Endothelial cell of umbilical vein (primary cell): ENCODE measurements around the gene SYT14. TPM values are rescaled to one million over a fixed set of nuclear protein-coding genes. Genes with fewer than 3 reads are reported as not detected.

Experiments
- BruUV-seq: library from RNA; stranded (reverse); fragments of 400-500 nt; replicated peaks from 2 replicates; lab custom pipeline; 2021; lab: Mats Ljungman, UMichigan
- CTCF ChIA-PET: fragments of 300-600, 350-600 bp; sonication (Branson Sonifier 250); formaldehyde crosslinking; loops from one replicate; lab custom pipeline; 2021; ENCODE audit warnings: antibody characterized with exemption, inconsistent platforms; lab: Charles Lee
- POLR2A ChIA-PET: fragments of 300-600, 350-600 bp; sonication (Branson Sonifier 250); formaldehyde crosslinking; loops from one replicate; lab custom pipeline; 2021; ENCODE audit warnings: antibody characterized with exemption, inconsistent platforms; lab: Charles Lee
- DNase-seq: peaks from one replicate; pipeline ENCODE4 v3.0.0-alpha.2; 2011; ENCODE audit warnings: low read depth, low spot score
- FAIRE-seq: peaks from 2 replicates; lab custom pipeline; 2011; peaks lifted over from hg19 to GRCh38; lab: Jason Lieb, UNC
- H2AFZ ChIP-seq: 2 replicates; pipeline ENCODE4 v1.6.0; 2012; ENCODE audit warnings: low read depth, low read length, control low read depth, inconsistent platforms
- H3K27ac ChIP-seq: 2 replicates; pipeline ENCODE4 v1.5.1; 2011; ENCODE audit warnings: low read depth, mild to moderate bottlenecking, control low read depth, low read length, moderate library complexity; ENCODE audit not compliant: insufficient read depth
- H3K27me3 ChIP-seq, 2 experiments: 2 replicates each; pipeline versions ENCODE4 v1.6.0 to v1.6.1; 2011; ENCODE audit warnings: low read length in 2 of 2, mixed read lengths in 1 of 2; ENCODE audit not compliant: control insufficient read depth in 2 of 2, insufficient read depth in 2 of 2
- H3K36me3 ChIP-seq, 2 experiments: 2 replicates in 1 of 2; 3 replicates in 1 of 2; pipeline ENCODE4 v1.5.1; 2011; ENCODE audit warnings: low read length in 2 of 2, mild to moderate bottlenecking in 1 of 2, moderate library complexity in 1 of 2; ENCODE audit not compliant: control insufficient read depth in 2 of 2, insufficient read depth in 2 of 2; ENCODE audit errors: extremely low read depth in 1 of 2
- H3K4me1 ChIP-seq: 3 replicates; pipeline ENCODE4 v1.5.1; 2011; ENCODE audit warnings: mild to moderate bottlenecking, low read length; ENCODE audit not compliant: control insufficient read depth, insufficient read depth; ENCODE audit errors: extremely low read depth
- H3K4me2 ChIP-seq: 2 replicates; pipeline ENCODE4 v1.6.1; 2011; ENCODE audit warnings: low read length, control low read depth, mixed read lengths; ENCODE audit not compliant: insufficient read depth
- H3K4me3 ChIP-seq, 3 experiments: fragments of 200-600 bp in 1 of 3; sonication (generic), shearing (Covaris generic) in 1 of 3; replicated peaks in 1 of 3; 2 replicates each; pipeline ENCODE4 v1.5.1; 2011 to 2016; ENCODE audit warnings: control low read depth in 3 of 3, low read length in 3 of 3, mild to moderate bottlenecking in 2 of 3, inconsistent platforms in 1 of 3, low read depth in 1 of 3, moderate library complexity in 1 of 3; ENCODE audit not compliant: insufficient read depth in 1 of 3
- H3K79me2 ChIP-seq: 2 replicates; pipeline ENCODE4 v1.6.0; 2012; ENCODE audit warnings: low read length, inconsistent platforms; ENCODE audit not compliant: control insufficient read depth, insufficient read depth
- H3K9ac ChIP-seq: replicated peaks from 2 replicates; pipeline ENCODE3; 2011; ENCODE audit warnings: low read length, control low read depth; ENCODE audit not compliant: insufficient read depth; ENCODE audit errors: extremely low read depth
- H3K9me1 ChIP-seq: replicated peaks from 3 replicates; pipeline ENCODE4 v1.6.0; 2011; ENCODE audit warnings: mild to moderate bottlenecking, low read length; ENCODE audit not compliant: control insufficient read depth, insufficient read depth; ENCODE audit errors: extremely low read depth
- H3K9me3 ChIP-seq: replicated peaks from 2 replicates; pipeline ENCODE4 v1.5.1; 2012; ENCODE audit warnings: low read length, inconsistent platforms; ENCODE audit not compliant: control insufficient read depth, insufficient read depth
- H4K20me1 ChIP-seq: replicated peaks from 2 replicates; pipeline ENCODE3; 2011; ENCODE audit warnings: mild to moderate bottlenecking, low read length; ENCODE audit not compliant: control insufficient read depth, insufficient read depth; ENCODE audit errors: extremely low read depth
- EZH2 ChIP-seq: IDR thresholded peaks from 2 replicates; pipeline ENCODE4 v1.6.1; 2012; ENCODE audit warnings: borderline replicate concordance, low read depth, mild to moderate bottlenecking, moderate library complexity, low read length, inconsistent platforms; ENCODE audit not compliant: severe bottlenecking
- FOS ChIP-seq: IDR thresholded peaks from 2 replicates; pipeline ENCODE4 v1.6.1; 2011; ENCODE audit warnings: mild to moderate bottlenecking, low read length, moderate library complexity, borderline replicate concordance; ENCODE audit not compliant: insufficient read depth
- GATA2 ChIP-seq: IDR thresholded peaks from 2 replicates; pipeline ENCODE4 v1.7.0; 2011; ENCODE audit warnings: low read depth, mild to moderate bottlenecking, moderate library complexity, mixed read lengths, low read length; ENCODE audit not compliant: insufficient read length, insufficient read depth
- JUN ChIP-seq: IDR thresholded peaks from 2 replicates; pipeline ENCODE4 v1.6.1; 2011; ENCODE audit warnings: borderline replicate concordance, low read depth; ENCODE audit not compliant: insufficient read length, insufficient read depth
- MYC ChIP-seq: IDR thresholded peaks from one replicate; pipeline ENCODE4 v1.6.1; 2011; ENCODE audit warnings: mild to moderate bottlenecking, low read depth, low read length
- POLR2A ChIP-seq: IDR thresholded peaks from 2 replicates; pipeline ENCODE4 v1.6.1; 2012; ENCODE audit warnings: low read depth, mild to moderate bottlenecking, control low read depth, low read length
- POLR2AphosphoS5 ChIP-seq: IDR thresholded peaks from 2 replicates; pipeline ENCODE4 v1.6.1; 2012; ENCODE audit warnings: low read depth, mild to moderate bottlenecking, control low read depth, low read length, moderate library complexity; ENCODE audit not compliant: insufficient read depth
- dilution Hi-C: fragments of 300-500 bp; cut with MboI; formaldehyde crosslinking; loops from one replicate; pipeline ENCODE4 v1.15.0; 2019; ENCODE audit warnings: low sequenced_read_pairs; ENCODE audit not compliant: extremely low pct_ligation_motif_present
- intact Hi-C: fragments of 100-400 bp; cut with micrococcal nuclease; formaldehyde crosslinking; loops from one replicate; pipeline ENCODE4 v1.10.0; 2022
- polyA plus RNA-seq, 4 experiments: library from polyadenylated mRNA; depleted of rRNA in 3 of 4; stranded (reverse) in 3 of 4; unstranded in 1 of 4; fragments of >200 nt; gene quantifications; 2 replicates each; pipeline versions ENCODE4 v1.2.1 to v1.2.3, GENCODE V29; 2011 to 2012; ENCODE audit warnings: missing spikeins in 1 of 4
- total RNA-seq: library from RNA; stranded (reverse); gene quantifications from 2 replicates; pipeline ENCODE4 v1.2.3, GENCODE V29; 2021
- TF ChIP-seq, protein P1 (sequence below): IDR thresholded peaks from 2 replicates; pipeline ENCODE4 v1.6.1; 2011; ENCODE audit not compliant: insufficient read depth, insufficient read length
- TF ChIP-seq, protein P2 (sequence below), 2 donors: IDR thresholded peaks; 1 replicate in 1 of 2; 2 replicates in 1 of 2; pipeline ENCODE4 v1.5.1; 2011; ENCODE audit warnings: low read length in 2 of 2, mild to moderate bottlenecking in 2 of 2, moderate library complexity in 2 of 2, control low read depth in 1 of 2, inconsistent platforms in 1 of 2, low read depth in 1 of 2; ENCODE audit not compliant: insufficient read depth in 1 of 2; ENCODE audit errors: extremely low read depth in 1 of 2

Gene SYT14
- total and polyA plus RNA-seq, 2 donors (not counting 3 experiments of a cell fraction or from before 2014, with no cell fraction given), result 0.08 to 0.18 TPM

- Histone ChIP-seq H2AFZ (no peak overlapping the region), H3K4me1 (peaks cover 9% of the 10 kb centered on the region), H3K9me1 (no peaks in the 10 kb centered on the region), H4K20me1 (no peaks in the 10 kb centered on the region), H3K9ac (no peak overlapping the region), H3K4me2 (no peak overlapping the region), H3K27ac (no peak overlapping the region), H3K36me3 (no peaks in the 10 kb centered on the region), H3K9me3 (no peaks in the 10 kb centered on the region), H3K4me3 (no peak overlapping the region), H3K27me3 (peaks cover 4 to 44% of the 10 kb centered on the region in 2 experiments), H3K79me2 (no peaks in the 10 kb centered on the region)
- FAIRE-seq (no peak), DNase-seq (no peak)
- no TSS peak for BruUV-seq
- TF ChIP-seq POLR2AphosphoS5 (no peak), POLR2A (no peak), EZH2 (no peak), JUN (no peak), FOS (no peak), GATA2 (no peak), MYC (no peak)
- TF ChIP-seq, protein P1, sequence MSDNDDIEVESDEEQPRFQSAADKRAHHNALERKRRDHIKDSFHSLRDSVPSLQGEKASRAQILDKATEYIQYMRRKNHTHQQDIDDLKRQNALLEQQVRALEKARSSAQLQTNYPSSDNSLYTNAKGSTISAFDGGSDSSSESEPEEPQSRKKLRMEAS, result no peak
- TF ChIP-seq, protein P2, sequence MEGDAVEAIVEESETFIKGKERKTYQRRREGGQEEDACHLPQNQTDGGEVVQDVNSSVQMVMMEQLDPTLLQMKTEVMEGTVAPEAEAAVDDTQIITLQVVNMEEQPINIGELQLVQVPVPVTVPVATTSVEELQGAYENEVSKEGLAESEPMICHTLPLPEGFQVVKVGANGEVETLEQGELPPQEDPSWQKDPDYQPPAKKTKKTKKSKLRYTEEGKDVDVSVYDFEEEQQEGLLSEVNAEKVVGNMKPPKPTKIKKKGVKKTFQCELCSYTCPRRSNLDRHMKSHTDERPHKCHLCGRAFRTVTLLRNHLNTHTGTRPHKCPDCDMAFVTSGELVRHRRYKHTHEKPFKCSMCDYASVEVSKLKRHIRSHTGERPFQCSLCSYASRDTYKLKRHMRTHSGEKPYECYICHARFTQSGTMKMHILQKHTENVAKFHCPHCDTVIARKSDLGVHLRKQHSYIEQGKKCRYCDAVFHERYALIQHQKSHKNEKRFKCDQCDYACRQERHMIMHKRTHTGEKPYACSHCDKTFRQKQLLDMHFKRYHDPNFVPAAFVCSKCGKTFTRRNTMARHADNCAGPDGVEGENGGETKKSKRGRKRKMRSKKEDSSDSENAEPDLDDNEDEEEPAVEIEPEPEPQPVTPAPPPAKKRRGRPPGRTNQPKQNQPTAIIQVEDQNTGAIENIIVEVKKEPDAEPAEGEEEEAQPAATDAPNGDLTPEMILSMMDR (IDR thresholded peaks at IDR 0.05; ENCODE audit: extremely low read depth in 1 of 2, insufficient read depth in 1 of 2, low read depth in 1 of 2, low read length in 2 of 2), result no peak
- dilution Hi-C loops, result no loop called here
- ChIA-PET CTCF (no interaction called here), POLR2A (no interaction called here)
- intact Hi-C loops, result loop anchor here (5.0 kb wide), 1 partner anchor 261 kb away; no protein-coding TSS in a partner anchor
Observed at GRCh38 chr1:210123383-210123782, 185.4 kb downstream of the SYT14 start.
